Pulmonary artery endothelial cell (primary cell): ENCODE measurements around the gene KCP. TPM values are rescaled to one million over a fixed set of nuclear protein-coding genes. Genes with fewer than 3 reads are reported as not detected.

Source experiments
- DNase-seq: peaks from one replicate; pipeline ENCODE4 v3.0.0-alpha.2; 2011; ENCODE audit warnings: low read depth, low spot score
- total RNA-seq: library from RNA; depleted of rRNA; stranded (reverse); fragments of >200 nt; gene quantifications from 2 replicates; pipeline ENCODE4 v1.2.3, GENCODE V29; 2014

Gene KCP
- total RNA-seq, 1 donor from 2014 or later, result not detected

GRCh38 chr7:128841171-128841690, 69.3 kb downstream of the KCP start:
- no peak for DNase-seq

- DNase-seq, result no peak
Measured at GRCh38 chr7:128840326-128841170, 70.0 kb downstream of the KCP start.

GRCh38 chr7:128839751-128840177, 70.7 kb downstream of the KCP start:
- DNase-seq, result no peak

DNA sequence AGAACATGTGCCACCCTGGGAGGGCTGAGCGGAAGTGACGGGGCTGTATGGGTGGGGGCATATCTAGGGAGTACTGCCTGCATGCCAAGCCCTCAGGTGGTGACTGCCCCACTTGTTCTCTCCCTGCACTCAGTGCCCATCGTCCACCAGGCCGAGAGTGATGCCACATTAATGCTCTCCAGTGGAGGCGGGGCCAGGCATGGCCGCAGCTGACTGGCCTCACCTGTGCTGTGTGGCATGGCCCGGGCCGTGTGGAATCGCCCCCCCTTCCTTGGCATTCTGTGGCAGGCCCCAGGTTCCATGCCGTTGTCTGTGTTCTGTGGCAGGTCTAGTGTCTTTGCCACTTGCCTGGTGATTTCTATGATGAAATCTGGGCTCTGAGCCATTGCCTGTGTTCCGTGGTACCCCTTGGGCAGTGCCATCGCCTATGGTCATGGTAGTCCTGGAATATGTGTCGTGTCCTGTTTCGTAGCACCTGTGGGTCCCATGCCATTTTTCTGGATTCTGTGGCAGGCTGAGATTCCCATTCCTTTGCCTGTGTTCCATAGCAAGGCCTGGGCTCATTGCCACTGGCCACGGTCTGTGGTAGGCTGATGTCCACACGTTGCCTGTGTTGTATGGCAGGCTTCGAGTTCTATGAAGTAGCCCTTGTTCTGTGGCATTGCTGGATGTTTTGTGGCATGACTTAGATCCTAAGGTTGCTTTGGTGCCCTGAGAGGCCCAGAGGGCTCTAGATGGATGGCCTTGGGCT, 71.4 kb downstream of the KCP start:
- no peak for DNase-seq

- DNase-seq, result no peak
Measured at GRCh38 chr7:128838109-128838779, 72.3 kb downstream of the KCP start.

GRCh38 chr7:128837521-128837921, 73.0 kb downstream of the KCP start:
- no peak for DNase-seq

GRCh38 chr7:128836729-128837348, 73.7 kb downstream of the KCP start:
- no peak for DNase-seq

DNA sequence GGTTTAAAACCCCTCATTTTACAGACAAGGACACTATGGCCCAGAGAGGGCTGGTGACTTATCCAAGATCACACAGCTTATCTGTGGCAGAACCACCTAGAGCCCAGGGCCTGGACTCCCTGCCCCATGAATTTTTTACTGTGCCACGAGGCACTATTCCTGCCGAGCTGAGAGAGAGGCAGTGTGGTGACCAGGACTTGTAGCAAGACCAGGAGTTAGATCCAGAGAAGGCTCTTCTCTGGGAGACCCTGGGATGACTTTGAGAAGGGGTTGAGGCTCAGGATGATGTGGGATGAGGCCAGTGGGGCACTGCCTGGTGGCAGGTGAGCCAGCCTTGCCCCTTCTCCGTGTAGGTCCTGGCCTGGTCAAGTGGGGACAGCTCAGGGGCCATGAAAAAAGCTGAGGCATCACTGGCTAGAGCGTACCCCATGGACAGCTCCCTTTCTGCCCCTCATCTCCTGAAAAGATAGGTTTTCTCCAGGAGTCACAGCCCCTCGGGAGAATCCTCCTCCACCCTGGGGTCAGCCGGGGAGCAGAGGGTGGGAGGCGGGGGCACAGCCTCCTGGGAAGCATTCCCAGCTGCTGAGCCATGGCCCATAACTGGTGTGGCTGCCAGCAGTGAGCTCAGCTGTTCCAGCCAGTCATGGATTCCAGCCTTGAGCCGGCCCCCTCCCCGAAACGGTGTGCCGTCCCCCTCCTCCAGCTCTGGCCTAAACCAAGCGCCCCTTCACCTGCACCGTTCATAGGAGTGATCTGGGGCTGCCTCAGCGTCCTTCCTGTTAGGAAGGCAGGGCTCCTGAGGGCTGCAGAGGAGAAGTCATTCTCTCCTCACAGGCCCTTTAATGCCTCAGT, 74.5 kb downstream of the KCP start:
- DNase-seq, result no peak

- no peak for DNase-seq
Measured at GRCh38 chr7:128835231-128835751, 75.2 kb downstream of the KCP start.

DNA sequence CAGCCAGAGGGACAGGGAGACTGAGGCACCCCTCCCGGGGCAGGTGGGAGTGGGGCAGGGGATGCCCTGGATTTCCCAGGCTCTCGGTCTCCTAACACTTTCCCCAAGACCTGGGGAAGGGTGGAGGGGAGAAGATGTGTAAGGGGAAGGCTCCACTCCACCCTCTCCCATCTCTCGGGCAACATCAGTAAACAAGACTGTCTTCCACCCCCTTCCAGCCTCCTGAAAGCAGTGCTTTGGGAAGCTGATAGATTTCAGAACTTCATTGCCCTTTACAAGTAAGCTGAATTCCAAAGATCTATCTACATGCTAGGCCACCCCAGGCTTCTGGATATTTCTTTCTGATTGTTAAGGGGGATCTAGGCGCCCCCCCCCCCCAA, 76.6 kb downstream of the KCP start:
- DNase-seq, result no peak

DNA sequence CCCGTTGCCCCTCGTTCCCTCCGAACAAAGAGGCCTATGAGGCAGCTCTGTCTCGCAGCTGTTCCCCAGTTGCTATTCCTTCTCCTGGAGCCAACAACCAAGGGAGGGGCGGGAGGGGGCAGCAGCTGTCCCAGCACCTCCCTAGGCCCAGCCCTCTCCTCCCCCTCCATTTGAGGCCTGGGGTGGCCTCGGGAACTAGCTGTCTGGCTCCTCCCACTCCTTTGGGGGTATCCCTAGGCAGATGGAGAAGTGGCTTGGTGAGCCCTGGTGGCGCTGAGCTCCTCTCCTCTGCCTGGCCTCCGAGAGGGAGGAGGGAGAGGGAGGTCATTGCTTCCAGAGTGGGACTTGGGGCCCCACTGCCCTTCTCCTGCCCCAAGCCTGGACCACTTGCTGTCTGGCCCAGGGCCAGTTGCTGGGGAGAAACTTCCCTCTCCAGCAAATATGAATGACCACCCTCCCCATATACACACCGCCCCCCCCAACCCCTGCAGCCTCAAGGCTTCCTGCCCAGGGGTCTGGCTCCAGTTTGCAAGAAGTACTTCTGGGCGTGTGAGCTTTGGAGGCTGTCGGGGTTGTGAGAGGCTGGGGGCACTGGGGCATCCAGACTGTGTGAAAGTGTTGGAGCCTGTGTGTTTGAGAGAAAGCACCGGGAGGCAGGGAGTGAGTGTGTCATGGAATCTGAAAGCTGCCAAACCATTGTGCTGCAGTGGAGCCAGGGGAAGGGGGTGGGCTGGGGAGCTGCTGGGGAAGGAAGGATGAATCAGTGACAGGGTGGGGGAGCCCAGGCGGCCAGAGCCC, 77.2 kb downstream of the KCP start:
- DNase-seq, result peak; percentile 88

GRCh38 chr7:128832880-128833147, 77.7 kb downstream of the KCP start:
- DNase-seq, result no peak

- DNase-seq, result no peak
Measured at GRCh38 chr7:128831994-128832879, 78.3 kb downstream of the KCP start.

- DNase-seq, result no peak
Measured at GRCh38 chr7:128831178-128831993, 79.1 kb downstream of the KCP start.

- no peak for DNase-seq
Measured at GRCh38 chr7:128830231-128831177, 80.0 kb downstream of the KCP start, which contains the start of gene FLNC. Gene FLNC (plus strand): TSS chr7:128830406. CDS start chr7:128830638, 232 bp downstream.

DNA sequence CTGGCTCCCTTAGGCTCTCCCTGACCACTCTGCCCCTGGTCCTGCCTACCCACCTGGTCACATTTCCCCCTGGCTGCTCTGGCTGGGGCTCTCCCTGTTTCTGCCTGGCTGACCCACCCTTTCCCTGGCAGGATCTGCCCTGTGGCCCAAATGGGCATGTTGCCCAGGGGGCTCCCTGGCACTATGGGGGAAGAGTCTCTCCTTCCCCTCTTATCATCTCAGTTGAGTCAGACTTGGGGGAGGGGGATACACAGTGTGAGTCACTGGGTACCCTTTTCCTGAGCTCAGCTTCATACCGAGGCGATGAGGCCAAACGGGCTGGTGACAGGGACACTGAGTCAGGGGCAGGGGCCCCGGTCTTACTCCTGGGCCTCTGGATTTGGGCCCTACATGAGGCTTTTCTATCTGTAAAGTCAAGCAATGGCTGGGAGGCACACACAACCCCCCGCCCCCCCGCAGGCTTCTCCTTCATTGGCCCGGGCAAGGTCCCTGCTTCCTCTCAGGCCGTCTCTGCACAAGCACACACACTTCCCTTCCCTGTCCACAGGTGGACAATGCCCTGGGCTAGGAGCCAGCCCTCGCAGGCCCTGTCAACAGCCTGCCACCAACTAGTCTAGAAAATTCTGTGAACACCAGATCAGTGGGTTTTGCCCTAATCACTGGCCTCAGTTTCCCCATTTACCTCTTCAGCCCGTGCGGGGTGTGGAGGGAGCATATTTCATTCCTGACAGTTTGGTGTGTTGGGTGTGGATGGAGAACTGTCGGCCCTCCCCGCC, 80.9 kb downstream of the KCP start:
- DNase-seq, result no peak
